A375 (cell line): Measurements from ENCODE around the gene RHCE. TPM values are rescaled to one million over a fixed set of nuclear protein-coding genes. Genes with fewer than 3 reads are reported as not detected.

Experiments used
- total RNA-seq: library from RNA; depleted of rRNA; stranded (reverse); fragments of >200 nt; shearing (Covaris generic); gene quantifications from 2 replicates; pipeline ENCODE4 v1.2.3, GENCODE V29; 2014; rRNA removed

The RHCE gene
- 1.0 and 2.4 TPM in 2 replicates for total RNA-seq

GRCh38 chr1:25420715-25421114 is at the start of gene RHCE:
TSS of gene RHCE (minus strand) at chr1:25420825. CDS start at chr1:25420786, 39 bp downstream.

GRCh38 chr1:25430073-25430966 is 9.7 kb upstream of the RHCE start, which contains the start of gene MACO1:
TSS of gene MACO1 (plus strand) at chr1:25430897. CDS start at chr1:25431099, 202 bp downstream.

GRCh38 chr1:25338188-25338981 is 82.2 kb downstream of the RHCE start, which contains the start of gene TMEM50A:
TSS of gene TMEM50A (plus strand) at chr1:25338334. CDS start at chr1:25340487, 2,153 bp downstream.

Other genes starting within 250 kb of the RHCE start
- gene SYF2, start 188.3 kb downstream of the RHCE start, total RNA-seq: 68.2 and 90.2 TPM in 2 replicates
- gene RSRP1, start 173.4 kb downstream of the RHCE start, total RNA-seq: 74.5 and 90.4 TPM in 2 replicates
- not detected in 2 replicates for gene RHD, start 148.3 kb downstream of the RHCE start, total RNA-seq
- gene TMEM50A, start 82.5 kb downstream of the RHCE start, total RNA-seq: 58.9 and 77.4 TPM in 2 replicates
- 12.9 and 13.0 TPM in 2 replicates for gene MACO1, start 10.1 kb upstream of the RHCE start, total RNA-seq
- 12.5 and 13.7 TPM in 2 replicates for gene LDLRAP1, start 122.8 kb upstream of the RHCE start, total RNA-seq
- gene MAN1C1, start 196.0 kb upstream of the RHCE start, total RNA-seq: 0.49 and 0.72 TPM in 2 replicates